Adrenal gland (tissue), 5 donors: ENCODE data around the gene CSTPP1.

Experiments
- POLR2A ChIP-seq, 2 donors: fragments of 450-650 bp; IDR thresholded peaks; one replicate each; pipeline ENCODE4 v1.6.1; 2017; ENCODE audit warnings: antibody characterized with exemption in 2 of 2, mild to moderate bottlenecking in 2 of 2, moderate library complexity in 1 of 2
- TF ChIP-seq, protein P1 (sequence below), 6 experiments: fragments of 450-650 bp in 4 of 6; fragments of 200-600 bp in 2 of 6; sonication (generic) in 1 of 6; IDR thresholded peaks; 1 replicate in 5 of 6; 2 replicates in 1 of 6; pipeline versions ENCODE4 v1.5.1 to v1.8.0; 2016 to 2021; ENCODE audit warnings: antibody characterized with exemption in 6 of 6, mild to moderate bottlenecking in 2 of 6, moderate library complexity in 1 of 6
- donor health status: DM: no; HTN: no; CAD: no.

GRCh38 chr11:46952553-46952952, 16.0 kb downstream of the CSTPP1 start:
- TF ChIP-seq POLR2A (IDR thresholded peaks at IDR 0.05) = no peak
- TF ChIP-seq, protein P1, sequence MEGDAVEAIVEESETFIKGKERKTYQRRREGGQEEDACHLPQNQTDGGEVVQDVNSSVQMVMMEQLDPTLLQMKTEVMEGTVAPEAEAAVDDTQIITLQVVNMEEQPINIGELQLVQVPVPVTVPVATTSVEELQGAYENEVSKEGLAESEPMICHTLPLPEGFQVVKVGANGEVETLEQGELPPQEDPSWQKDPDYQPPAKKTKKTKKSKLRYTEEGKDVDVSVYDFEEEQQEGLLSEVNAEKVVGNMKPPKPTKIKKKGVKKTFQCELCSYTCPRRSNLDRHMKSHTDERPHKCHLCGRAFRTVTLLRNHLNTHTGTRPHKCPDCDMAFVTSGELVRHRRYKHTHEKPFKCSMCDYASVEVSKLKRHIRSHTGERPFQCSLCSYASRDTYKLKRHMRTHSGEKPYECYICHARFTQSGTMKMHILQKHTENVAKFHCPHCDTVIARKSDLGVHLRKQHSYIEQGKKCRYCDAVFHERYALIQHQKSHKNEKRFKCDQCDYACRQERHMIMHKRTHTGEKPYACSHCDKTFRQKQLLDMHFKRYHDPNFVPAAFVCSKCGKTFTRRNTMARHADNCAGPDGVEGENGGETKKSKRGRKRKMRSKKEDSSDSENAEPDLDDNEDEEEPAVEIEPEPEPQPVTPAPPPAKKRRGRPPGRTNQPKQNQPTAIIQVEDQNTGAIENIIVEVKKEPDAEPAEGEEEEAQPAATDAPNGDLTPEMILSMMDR (IDR thresholded peaks at IDR 0.05) = no peak
